ENCODE results near the gene SNCB. TPM values are rescaled to one million over a fixed set of nuclear protein-coding genes. Genes with fewer than 3 reads are reported as not detected.

Gene SNCB
- polyA plus RNA-seq, 1 donor, result not detected

GRCh38 chr5:176644878-176645670 lies 14.7 kb upstream of the SNCB start:
- DNase-seq (ENCODE audit: low read depth), result no peak

GRCh38 chr5:176644294-176644693 lies 14.0 kb upstream of the SNCB start:
- no peak for DNase-seq (ENCODE audit: low read depth)

- no peak for DNase-seq (ENCODE audit: low read depth)
Measured at GRCh38 chr5:176643491-176644219, 13.3 kb upstream of the SNCB start.

GRCh38 chr5:176642675-176643490 lies 12.5 kb upstream of the SNCB start:
- DNase-seq (ENCODE audit: low read depth), result no peak

- no peak for DNase-seq (ENCODE audit: low read depth)
Measured at GRCh38 chr5:176640616-176641015, 10.3 kb upstream of the SNCB start.

- no peak for DNase-seq (ENCODE audit: low read depth)
Measured at GRCh38 chr5:176639981-176640380, 9.6 kb upstream of the SNCB start.

GRCh38 chr5:176639208-176639607 lies 8.9 kb upstream of the SNCB start:
- DNase-seq (ENCODE audit: low read depth), result no peak

GRCh38 chr5:176638437-176638836 lies 8.1 kb upstream of the SNCB start:
- DNase-seq (ENCODE audit: low read depth), result no peak

GRCh38 chr5:176637556-176637955 lies 7.2 kb upstream of the SNCB start:
- no peak for DNase-seq (ENCODE audit: low read depth)

- no peak for DNase-seq (ENCODE audit: low read depth)
Measured at GRCh38 chr5:176636426-176636825, 6.1 kb upstream of the SNCB start.

- no peak for DNase-seq (ENCODE audit: low read depth)
Measured at GRCh38 chr5:176633598-176633997, 3.3 kb upstream of the SNCB start.

- no peak for DNase-seq (ENCODE audit: low read depth)
Measured at GRCh38 chr5:176632745-176633144, 2.4 kb upstream of the SNCB start.

GRCh38 chr5:176631383-176632200 lies 1.3 kb upstream of the SNCB start:
- no peak for DNase-seq (ENCODE audit: low read depth)

GRCh38 chr5:176630681-176631222 lies 418 bp upstream of the SNCB start:
- no peak for DNase-seq (ENCODE audit: low read depth)

- no peak for DNase-seq (ENCODE audit: low read depth)
Measured at GRCh38 chr5:176629317-176629852, 949 bp downstream of the SNCB start.

- DNase-seq (ENCODE audit: low read depth), result no peak
Measured at GRCh38 chr5:176628406-176629228, 1.7 kb downstream of the SNCB start.

- no peak for DNase-seq (ENCODE audit: low read depth)
Measured at GRCh38 chr5:176627582-176627981, 2.8 kb downstream of the SNCB start.

GRCh38 chr5:176626876-176627236 lies 3.5 kb downstream of the SNCB start:
- DNase-seq (ENCODE audit: low read depth), result no peak

GRCh38 chr5:176625966-176626875 lies 4.1 kb downstream of the SNCB start:
- DNase-seq (ENCODE audit: low read depth), result no peak

All from forelimb muscle (tissue), 1 donor.